ENCODE data around the gene CYP4B1.
"Not testable (repeated sequence)": the region's sequence is repeated elsewhere in the genome, so short reads cannot be mapped to it uniquely, and the experiment has no call there.

The CYP4B1 gene

GRCh38 chr1:46798810-46799209 is at the start of gene CYP4B1:
TSS of gene CYP4B1 (plus strand) at chr1:46799046. CDS start at chr1:46799082, 36 bp downstream.
- DNase-seq: no peak

- no peak for DNase-seq
Observed at GRCh38 chr1:46749404-46749803, 49.4 kb upstream of the CYP4B1 start.

DNA sequence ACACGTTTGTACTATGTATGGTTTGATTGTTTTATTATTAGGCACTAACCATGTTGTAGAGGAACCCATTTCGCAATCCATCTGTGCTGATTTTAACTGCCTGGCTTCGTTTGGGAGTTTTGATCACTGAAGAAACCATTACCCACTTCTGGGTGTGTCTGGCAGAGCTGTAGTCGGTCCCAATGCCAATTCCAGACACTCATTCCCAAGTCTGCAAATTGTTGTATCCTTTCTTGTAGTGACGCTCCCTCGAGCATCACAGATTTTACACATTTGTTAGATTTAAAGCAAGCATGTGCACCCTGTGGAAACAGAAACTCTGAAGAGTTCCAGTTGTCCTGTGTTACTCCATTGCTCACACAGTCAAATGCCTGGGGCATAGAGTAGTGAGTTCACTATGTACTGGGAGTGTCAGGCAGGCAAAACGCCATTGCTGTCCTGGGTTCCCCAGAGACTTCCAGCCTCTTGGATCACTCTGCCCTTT is 48.9 kb upstream of the CYP4B1 start:
- DNase-seq: no peak

GRCh38 chr1:46753985-46754384 is 44.9 kb upstream of the CYP4B1 start:
- DNase-seq: no peak

- DNase-seq: not testable (repeated sequence)
Observed at GRCh38 chr1:46754707-46755106, 44.1 kb upstream of the CYP4B1 start.

DNA sequence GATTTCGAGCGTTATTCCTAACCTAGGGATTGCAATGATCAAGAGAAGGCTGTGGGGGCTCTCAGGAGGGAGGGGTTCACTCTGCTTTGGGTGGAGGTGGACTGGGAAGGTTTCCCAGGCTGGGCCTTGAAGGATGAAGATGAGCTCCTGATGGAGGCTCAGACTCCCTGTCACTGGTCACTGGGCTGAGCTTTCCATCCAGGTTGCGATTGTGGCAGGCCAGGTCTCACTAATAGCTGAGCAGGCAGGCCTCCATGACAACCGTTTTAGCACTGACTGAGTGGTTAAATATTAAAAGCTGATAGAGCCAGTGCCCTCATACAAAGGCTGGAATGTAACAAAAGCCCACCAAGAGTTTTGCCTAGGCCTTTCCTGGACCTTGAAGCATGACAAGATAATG is 43.7 kb upstream of the CYP4B1 start:
- DNase-seq: no peak

- DNase-seq: no peak
Observed at GRCh38 chr1:46757247-46757955, 41.4 kb upstream of the CYP4B1 start.

DNA sequence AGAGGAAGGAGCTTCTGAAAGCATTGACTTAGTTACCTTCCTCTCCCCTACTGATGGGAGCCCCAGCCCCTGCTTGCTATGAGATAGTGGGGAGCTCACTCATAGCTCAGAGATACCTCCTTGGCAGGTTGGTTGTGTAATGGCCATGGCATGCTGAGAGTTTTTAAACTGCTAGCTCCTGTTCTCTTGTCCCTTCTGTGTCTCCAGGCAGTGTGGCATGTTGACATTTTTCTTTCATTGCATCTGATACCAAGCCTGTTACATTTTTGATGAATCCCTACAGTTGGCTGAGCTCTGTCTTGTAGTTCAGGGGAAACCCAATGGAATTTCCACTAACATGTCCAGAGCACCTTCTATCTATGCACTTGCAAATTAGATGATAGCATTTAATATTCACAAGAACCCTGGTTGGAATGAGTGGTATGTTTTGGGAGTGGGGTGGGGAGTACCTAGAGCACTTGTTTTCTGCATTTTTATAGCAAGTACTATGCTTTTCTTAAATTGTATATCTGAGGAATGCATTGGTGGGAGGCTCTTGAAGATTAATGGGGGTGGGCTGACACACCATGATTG is 40.8 kb upstream of the CYP4B1 start:
- no peak for DNase-seq

DNA sequence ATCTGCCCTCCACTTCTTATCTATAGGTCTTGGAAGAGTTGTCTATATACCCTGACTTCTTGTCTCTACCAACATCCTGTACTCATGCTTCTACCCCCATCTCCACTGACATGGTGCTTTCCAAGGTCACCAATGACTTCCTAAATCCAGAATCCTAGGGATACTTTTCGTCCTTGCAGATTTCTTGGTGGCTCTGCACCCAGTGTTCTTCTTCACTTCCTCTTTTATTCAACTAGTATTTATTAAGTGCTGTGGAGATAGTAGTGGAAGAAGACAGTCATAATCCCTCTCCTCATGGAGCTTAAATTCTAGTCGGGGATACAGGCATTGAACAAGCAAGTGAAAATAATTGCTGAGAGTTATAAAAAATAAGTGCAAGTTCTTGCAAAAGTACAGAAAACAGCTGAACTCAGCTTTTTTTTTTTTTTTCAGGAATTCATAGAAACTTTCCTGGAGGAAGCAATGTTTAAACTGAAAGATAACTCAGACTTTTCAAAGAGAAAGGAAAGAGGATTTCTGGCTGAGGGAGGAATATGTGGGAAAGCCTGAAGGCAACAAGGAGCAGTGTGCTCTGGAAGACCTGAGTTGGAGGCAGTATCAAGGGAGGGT is 38.2 kb upstream of the CYP4B1 start:
- no peak for DNase-seq

- no peak for DNase-seq
Observed at GRCh38 chr1:46761740-46762139, 37.1 kb upstream of the CYP4B1 start.

DNA sequence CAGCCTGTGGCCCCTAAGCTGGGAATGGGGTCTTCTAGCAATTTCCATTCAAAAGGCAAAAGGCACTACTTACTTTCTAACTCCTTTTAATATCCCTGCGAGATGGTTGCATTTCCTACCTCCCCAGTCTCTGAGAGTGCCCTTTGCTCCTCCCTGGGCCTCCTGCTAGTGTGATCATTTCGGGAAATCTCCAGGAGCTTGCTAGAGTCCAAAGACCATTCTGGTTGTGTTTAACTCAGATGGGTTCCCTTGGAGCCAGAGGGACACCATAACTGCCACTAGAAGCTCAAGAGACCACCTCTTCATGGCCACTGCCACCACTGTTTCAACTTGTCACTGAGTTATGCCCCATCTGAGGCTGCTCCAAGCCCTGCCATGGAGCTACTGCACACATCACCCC is 34.4 kb upstream of the CYP4B1 start:
- DNase-seq: no peak

- DNase-seq: peak; percentile 13
Observed at GRCh38 chr1:46767649-46768282, 31.1 kb upstream of the CYP4B1 start.

DNA sequence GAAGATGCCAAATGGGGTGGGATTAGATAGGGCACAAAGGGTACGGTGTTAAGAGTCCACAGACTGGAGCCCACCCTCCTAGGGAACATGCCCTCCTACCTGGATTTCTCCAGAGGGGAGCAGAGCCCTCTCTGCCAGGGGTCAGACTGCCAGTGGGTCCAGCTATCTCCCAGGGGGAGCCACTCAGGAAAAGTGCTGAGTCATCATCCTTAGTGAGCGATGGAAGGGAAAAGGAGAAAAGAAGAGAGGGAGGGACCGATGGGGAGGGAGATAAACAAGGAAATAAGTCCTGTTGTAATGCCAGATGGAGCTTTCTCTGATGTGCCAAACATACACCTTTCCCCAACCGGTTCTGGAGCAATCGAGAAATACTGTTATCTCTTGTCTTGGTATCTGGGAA is 30.4 kb upstream of the CYP4B1 start:
- DNase-seq: no peak

DNA sequence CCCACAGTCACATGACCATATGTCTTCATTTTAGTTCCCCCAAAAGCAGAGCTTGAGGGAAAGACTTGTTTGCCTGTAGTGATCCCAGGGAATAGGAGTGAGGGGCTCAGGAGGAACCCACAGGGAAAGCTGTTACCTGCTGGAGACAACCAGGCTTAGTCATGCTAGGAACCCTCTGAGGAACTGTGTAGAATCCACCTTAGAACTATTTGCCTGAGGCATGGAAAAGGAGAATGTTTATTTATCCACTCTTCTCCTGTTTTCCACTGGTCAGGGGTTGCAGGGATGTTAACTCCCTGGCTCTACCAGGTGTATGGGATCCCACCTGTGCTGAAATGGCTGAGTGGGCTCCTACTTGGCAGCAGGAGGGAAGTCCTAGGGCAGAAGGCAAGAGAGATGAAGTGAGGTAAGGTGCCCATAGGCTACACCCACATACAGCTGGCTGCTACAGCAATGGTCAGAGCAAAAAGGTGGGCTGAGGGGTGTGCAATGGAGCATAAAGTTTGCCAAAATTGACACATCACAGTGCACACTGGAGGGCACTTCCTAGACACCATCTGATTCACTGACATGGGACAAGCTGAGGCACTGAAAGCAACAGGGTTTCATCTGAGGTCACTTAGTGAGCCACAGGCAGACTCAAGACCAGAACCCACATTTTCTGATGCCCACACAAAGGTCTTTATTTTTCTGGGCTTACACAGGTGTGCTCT is 29.7 kb upstream of the CYP4B1 start:
- DNase-seq: no peak

GRCh38 chr1:46770541-46770940 is 28.3 kb upstream of the CYP4B1 start:
- DNase-seq: no peak

- no peak for DNase-seq
Observed at GRCh38 chr1:46772571-46772970, 26.3 kb upstream of the CYP4B1 start.

GRCh38 chr1:46774297-46774696 is 24.5 kb upstream of the CYP4B1 start:
- no peak for DNase-seq

DNA sequence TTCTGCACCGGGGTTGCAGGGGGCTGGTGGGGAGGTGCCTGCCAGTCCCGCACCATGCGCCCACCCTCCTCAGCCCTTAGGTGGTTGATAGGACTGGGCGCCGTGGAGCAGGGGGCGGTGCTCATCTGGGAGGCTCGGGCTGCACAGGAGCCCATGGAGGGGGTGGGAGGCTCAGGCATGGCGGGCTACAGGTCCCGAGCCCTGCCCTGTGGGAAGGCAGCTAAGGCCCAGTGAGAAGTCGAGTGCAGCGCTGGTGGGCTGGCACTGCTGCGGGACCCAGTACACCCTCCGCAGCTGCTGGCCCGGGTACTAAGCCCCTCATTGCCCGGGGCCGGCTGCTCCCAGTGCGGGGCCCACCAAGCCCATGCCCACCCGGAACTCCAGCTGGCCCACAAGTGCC is 20.4 kb upstream of the CYP4B1 start:
- DNase-seq: not testable (repeated sequence)

DNA sequence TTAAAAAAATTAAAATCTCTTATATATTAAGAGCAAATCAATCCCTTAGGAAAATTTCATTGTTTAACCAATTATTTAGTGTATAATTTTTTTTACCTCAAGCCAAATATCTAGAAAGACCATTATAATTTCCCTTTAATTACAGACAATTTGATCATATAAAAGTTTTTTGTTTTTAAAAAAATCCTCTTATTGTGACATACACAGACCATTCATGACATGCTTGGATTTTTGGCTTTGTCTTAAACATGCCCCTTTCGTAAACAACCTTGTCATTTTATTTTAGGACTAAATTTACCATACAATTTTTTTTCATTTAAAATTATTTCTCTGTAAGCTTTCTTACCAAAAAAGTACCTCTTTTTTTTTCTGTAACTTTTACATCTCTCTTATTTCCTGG is 14.2 kb upstream of the CYP4B1 start:
- no peak for DNase-seq

DNA sequence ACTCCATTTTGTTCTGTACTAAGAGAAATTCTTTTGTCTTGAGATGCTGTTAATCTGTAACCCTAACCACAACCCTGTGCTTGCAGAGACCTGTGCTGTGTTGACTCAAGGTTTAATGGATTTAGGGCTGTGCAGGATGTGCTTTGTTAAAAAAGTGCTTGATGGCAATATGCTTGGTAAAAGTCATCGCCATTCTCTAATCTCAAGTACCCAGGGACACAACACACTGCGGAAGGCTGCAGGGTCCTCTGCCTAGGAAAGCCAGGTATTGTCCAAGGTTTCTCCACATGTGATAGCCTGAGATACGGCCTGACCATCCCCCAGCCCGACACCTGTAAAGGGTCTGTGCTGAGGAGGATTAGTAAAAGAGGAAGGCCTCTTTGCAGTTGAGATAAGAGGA is 10.2 kb upstream of the CYP4B1 start:
- not testable (repeated sequence) for DNase-seq

DNA sequence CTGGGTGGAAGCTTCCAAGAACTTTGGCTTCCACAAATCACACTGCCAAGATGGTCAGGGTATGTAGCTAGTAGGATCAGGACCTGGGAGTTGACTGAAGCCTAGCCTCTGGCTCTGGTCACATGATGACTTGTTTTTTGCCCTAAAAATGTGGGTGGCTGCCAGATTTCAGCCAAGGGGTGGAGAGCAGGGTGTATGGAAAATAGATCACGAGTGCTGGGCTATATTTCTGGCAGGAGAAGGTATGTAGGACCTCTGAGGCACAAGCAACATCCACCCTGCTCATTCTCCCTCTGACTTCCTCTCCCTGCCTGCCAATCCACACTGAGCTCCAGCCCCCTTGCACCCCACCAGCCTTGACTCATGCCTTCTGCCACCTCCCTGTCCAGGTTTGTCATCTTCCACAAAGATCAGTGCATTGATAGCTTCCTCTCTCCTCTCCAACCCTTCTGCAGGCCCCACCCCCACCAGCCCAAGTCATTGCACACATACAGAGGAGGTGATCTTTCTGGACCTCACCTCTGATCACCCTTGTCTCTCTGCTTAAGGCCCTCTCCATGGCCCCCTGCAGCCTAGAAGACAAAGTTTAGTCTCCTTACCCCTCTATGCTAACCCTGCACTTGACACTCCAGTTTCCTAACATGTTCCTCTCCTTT is 8.3 kb upstream of the CYP4B1 start:
- no peak for DNase-seq

- no peak for DNase-seq
Observed at GRCh38 chr1:46793126-46793525, 5.7 kb upstream of the CYP4B1 start.
